ENCODE measurements around the gene DYSF.

DNA sequence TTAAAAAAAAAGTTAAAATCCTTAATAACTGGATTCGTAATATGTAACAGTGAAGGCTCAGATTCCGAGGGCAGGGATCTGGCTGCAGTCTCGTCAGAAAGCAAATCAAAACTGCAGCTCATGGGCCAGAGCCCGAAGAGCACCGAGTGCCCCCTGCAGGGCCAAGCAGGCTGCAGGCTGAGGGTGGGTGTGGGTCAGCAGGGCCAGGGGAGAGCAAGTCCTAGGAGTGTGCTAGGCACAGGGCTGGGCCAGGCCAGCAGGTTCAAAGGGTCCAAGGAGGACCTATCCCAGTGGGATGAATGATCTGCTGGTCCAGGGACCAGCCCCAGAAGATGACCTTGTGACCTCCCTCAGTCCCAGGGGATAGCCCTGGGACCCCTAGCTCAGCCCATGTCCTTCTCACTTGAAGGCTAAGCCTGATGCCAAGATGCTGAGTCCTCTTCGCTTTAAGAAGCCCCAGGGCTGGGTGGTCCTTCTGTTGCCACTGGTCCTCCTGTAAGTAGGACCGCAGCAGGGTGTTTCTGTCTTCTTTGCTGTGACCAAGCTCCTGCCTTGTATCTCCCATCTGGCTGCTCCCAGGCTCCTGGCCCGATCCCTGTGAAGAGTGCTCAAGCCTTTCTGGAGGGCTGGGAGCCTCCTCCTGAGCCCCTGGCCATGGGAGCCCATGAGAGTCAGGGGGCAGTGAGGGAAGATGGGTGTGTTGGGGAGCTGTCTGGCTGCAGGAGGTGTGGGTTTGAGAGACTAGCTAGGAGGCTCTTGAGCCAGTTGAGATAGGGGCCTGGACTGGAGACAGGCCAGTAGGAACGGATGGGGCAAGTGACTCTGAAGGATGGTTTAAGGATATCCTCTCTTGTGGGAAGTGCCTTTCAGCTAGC, 150.7 kb downstream of the DYSF start:
- TF ChIP-seq, protein P1, sequence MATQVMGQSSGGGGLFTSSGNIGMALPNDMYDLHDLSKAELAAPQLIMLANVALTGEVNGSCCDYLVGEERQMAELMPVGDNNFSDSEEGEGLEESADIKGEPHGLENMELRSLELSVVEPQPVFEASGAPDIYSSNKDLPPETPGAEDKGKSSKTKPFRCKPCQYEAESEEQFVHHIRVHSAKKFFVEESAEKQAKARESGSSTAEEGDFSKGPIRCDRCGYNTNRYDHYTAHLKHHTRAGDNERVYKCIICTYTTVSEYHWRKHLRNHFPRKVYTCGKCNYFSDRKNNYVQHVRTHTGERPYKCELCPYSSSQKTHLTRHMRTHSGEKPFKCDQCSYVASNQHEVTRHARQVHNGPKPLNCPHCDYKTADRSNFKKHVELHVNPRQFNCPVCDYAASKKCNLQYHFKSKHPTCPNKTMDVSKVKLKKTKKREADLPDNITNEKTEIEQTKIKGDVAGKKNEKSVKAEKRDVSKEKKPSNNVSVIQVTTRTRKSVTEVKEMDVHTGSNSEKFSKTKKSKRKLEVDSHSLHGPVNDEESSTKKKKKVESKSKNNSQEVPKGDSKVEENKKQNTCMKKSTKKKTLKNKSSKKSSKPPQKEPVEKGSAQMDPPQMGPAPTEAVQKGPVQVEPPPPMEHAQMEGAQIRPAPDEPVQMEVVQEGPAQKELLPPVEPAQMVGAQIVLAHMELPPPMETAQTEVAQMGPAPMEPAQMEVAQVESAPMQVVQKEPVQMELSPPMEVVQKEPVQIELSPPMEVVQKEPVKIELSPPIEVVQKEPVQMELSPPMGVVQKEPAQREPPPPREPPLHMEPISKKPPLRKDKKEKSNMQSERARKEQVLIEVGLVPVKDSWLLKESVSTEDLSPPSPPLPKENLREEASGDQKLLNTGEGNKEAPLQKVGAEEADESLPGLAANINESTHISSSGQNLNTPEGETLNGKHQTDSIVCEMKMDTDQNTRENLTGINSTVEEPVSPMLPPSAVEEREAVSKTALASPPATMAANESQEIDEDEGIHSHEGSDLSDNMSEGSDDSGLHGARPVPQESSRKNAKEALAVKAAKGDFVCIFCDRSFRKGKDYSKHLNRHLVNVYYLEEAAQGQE (IDR thresholded peaks at IDR 0.05; ENCODE audit: borderline replicate concordance) = no peak
- TF ChIP-seq EP300 (conservative IDR thresholded peaks at IDR 0.05; ENCODE audit: poor library complexity, severe bottlenecking) (no peak), POLR2AphosphoS5 (IDR thresholded peaks at IDR 0.05) (no peak), MXI1 (conservative IDR thresholded peaks at IDR 0.05; ENCODE audit: poor library complexity, severe bottlenecking) (no peak), RAD21 (conservative IDR thresholded peaks at IDR 0.05) (no peak), SMC3 (conservative IDR thresholded peaks at IDR 0.05; ENCODE audit: poor library complexity) (no peak)
- TF ChIP-seq, protein P2, sequence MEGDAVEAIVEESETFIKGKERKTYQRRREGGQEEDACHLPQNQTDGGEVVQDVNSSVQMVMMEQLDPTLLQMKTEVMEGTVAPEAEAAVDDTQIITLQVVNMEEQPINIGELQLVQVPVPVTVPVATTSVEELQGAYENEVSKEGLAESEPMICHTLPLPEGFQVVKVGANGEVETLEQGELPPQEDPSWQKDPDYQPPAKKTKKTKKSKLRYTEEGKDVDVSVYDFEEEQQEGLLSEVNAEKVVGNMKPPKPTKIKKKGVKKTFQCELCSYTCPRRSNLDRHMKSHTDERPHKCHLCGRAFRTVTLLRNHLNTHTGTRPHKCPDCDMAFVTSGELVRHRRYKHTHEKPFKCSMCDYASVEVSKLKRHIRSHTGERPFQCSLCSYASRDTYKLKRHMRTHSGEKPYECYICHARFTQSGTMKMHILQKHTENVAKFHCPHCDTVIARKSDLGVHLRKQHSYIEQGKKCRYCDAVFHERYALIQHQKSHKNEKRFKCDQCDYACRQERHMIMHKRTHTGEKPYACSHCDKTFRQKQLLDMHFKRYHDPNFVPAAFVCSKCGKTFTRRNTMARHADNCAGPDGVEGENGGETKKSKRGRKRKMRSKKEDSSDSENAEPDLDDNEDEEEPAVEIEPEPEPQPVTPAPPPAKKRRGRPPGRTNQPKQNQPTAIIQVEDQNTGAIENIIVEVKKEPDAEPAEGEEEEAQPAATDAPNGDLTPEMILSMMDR (IDR thresholded peaks at IDR 0.05; ENCODE audit: poor library complexity, severe bottlenecking) = no peak

Measured in neural cell (in vitro differentiated cells).